ENCODE measurements around the gene TMEM269.

Gene TMEM269

DNA sequence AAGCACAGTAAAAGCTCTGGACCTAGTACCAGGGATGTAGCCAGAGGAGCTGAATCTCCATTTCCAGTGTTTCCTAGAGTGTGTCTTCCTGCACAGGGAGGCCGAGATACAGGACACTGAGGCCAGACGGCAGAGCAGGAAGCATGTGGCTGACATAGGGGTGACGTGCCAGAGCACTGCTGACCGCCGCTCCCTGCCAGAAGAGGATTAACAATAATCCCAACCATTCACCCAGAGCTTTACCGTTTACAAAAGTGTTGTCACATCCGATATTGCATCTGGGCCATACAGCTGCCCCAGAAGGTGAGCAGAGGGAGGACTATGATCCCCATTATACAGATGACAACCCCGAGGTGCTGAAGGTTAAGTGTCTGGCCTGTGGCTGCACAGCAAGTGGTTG lies 38.9 kb upstream of the TMEM269 start:
- TF ChIP-seq, protein P1, sequence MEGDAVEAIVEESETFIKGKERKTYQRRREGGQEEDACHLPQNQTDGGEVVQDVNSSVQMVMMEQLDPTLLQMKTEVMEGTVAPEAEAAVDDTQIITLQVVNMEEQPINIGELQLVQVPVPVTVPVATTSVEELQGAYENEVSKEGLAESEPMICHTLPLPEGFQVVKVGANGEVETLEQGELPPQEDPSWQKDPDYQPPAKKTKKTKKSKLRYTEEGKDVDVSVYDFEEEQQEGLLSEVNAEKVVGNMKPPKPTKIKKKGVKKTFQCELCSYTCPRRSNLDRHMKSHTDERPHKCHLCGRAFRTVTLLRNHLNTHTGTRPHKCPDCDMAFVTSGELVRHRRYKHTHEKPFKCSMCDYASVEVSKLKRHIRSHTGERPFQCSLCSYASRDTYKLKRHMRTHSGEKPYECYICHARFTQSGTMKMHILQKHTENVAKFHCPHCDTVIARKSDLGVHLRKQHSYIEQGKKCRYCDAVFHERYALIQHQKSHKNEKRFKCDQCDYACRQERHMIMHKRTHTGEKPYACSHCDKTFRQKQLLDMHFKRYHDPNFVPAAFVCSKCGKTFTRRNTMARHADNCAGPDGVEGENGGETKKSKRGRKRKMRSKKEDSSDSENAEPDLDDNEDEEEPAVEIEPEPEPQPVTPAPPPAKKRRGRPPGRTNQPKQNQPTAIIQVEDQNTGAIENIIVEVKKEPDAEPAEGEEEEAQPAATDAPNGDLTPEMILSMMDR (IDR thresholded peaks at IDR 0.05): no peak
- Mint-ChIP-seq H3K4me3 (no peak overlapping the region), H3K9me3 (peaks cover 10% of the 10 kb centered on the region), H3K27me3 (ENCODE audit: low read depth, poor library complexity) (no peaks in the 10 kb centered on the region), H3K4me1 (peaks cover 25% of the 10 kb centered on the region), H3K27ac (peak overlapping the region; percentile 70), H3K36me3 (ENCODE audit: low read depth) (peaks cover 35% of the 10 kb centered on the region)
- DNase-seq: no peak

DNA sequence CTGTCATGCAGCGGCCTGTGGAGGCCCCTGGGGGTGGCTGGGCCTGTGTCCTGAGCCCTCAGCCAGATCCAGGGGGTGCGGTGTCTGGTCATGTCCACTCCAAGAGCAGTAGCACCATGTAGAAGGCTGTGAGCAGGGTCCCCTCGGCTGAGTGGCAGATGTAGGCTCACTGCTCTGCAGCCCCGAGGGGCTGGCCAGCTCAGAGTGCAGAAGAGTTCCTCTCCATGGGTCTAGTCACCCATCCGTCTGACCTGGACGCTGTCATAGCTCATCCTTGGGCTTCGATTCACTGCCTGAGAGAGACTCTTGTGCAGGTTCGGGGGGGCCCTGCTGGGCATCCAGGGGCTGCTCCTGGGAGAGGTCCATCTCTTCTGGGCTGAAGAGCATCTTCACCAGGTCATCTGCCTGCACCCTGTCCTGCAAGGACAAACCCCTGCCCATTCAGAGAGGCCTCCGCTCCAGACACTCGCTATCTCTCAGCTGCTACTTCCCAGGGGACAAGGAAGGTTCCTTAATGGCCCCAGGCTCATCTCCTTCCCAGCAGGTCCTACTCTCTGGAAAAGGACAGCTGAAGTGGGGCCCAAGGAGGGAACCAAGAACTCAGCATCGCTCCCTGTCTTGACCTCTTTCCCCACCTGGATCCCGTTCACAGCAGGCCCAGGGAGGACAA lies 38.2 kb upstream of the TMEM269 start:
- Mint-ChIP-seq H3K4me3 (no peak overlapping the region), H3K27ac (peak overlapping the region; percentile 39), H3K4me1 (peaks cover 18% of the 10 kb centered on the region), H3K27me3 (ENCODE audit: low read depth, poor library complexity) (no peaks in the 10 kb centered on the region), H3K9me3 (peaks cover 12% of the 10 kb centered on the region), H3K36me3 (ENCODE audit: low read depth) (peaks cover 37% of the 10 kb centered on the region)
- DNase-seq: no peak
- TF ChIP-seq, protein P1 (IDR thresholded peaks at IDR 0.05): no peak

DNA sequence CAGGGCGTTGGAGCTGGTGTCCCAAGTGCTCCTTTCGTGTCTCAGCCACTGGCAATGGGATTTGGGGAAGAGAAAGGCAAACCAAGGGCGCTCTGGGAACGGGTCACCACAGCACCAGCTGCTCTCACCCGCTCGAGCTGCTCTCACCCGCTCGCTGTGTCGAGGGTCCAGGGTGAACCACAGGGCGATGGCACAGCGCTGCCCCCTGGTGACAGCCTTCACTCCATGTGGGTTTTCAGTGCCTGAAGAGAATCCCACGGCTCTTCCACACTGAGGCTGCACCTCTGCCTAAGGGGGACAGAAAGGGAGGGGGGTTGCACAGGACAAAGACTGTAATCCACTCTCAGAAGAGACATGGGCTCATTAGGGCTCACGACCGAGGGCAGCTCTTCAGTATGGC lies 37.7 kb upstream of the TMEM269 start:
- Mint-ChIP-seq H3K4me1 (peaks cover 12% of the 10 kb centered on the region), H3K4me3 (no peak overlapping the region), H3K27me3 (ENCODE audit: low read depth, poor library complexity) (no peaks in the 10 kb centered on the region), H3K9me3 (peaks cover 17% of the 10 kb centered on the region), H3K36me3 (ENCODE audit: low read depth) (peaks cover 43% of the 10 kb centered on the region), H3K27ac (peak overlapping the region; percentile 39)
- DNase-seq: peak; percentile 71
- TF ChIP-seq, protein P1 (IDR thresholded peaks at IDR 0.05): peak; percentile 62

DNA sequence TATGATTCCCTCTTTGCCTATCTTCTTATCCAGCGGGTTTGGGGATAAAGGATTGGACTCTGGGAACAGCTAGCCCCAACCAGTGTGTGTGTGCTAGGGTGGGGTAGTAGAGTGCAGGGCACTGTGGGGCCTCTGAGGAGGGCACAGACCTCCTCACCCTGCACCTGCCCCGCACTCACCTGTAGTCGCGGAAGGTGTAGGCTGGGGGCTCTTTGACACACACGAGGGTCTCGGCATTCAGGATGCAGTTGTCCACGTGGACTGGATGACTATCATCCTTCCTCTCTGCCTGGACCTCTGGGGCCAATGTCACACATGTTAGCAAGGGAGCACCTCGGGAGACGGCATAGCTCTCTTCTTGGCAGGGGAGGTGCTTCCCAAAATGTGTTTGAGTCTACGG lies 36.8 kb upstream of the TMEM269 start:
- no peak for DNase-seq
- Mint-ChIP-seq H3K4me1 (peaks cover 3% of the 10 kb centered on the region), H3K9me3 (peaks cover 24% of the 10 kb centered on the region), H3K27me3 (ENCODE audit: low read depth, poor library complexity) (no peaks in the 10 kb centered on the region), H3K36me3 (ENCODE audit: low read depth) (peaks cover 52% of the 10 kb centered on the region), H3K27ac (peak overlapping the region; percentile 40), H3K4me3 (no peak overlapping the region)
- TF ChIP-seq, protein P1 (IDR thresholded peaks at IDR 0.05): no peak

DNA sequence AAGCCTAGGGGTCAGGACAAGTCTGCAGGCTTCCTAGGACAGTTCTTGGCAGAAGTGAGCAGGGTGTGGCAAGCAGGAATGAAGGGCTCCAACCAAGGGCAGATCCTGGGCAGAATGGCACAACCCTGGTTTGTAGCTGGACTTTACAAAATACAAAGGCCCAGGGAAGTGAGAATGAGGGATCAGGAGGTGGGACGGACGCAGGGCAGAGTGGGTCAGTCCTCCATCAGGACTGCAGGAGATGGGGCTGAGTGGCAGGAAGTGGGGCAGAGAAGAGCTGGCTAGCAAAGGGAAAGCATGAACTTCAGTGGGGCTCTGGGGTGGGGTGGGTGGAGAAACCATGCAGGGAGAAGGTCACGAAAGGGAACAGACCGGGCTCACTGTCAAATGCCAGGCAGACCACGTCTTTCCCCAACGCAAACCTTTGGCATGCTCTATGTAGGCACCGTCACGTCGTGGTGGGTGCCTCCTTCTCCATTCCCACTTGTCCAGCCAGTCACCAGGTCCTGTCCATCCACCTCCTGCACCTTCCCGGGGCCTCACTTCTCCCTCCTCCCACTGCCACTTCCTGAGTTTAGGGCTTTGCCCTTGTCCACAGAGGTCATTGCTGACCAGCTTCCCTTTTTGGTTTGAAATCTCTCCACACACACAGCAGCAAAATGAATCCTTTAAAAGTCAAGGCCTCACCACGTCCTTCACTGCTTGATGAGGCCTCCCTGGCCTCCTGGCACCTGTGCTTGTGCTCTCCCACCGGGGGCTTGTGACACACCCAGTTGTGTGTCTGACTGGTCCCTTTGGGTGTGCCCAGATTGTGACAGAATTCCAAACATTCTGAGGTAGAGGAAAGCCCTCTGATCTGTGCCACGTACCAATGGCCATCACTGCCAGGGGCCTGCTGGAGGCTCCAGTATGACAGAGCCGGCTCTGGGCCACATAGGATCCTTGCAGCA lies 36.1 kb upstream of the TMEM269 start:
- H3K9me3 Mint-ChIP-seq: peaks cover 24% of the 10 kb centered on the region
- no peaks in the 10 kb centered on the region for H3K27me3 Mint-ChIP-seq (ENCODE audit: low read depth, poor library complexity)
- H3K36me3 Mint-ChIP-seq (ENCODE audit: low read depth): peaks cover 59% of the 10 kb centered on the region
- no peaks in the 10 kb centered on the region for H3K4me1 Mint-ChIP-seq
- no peak for DNase-seq
- no peak overlapping the region for H3K4me3 Mint-ChIP-seq
- H3K27ac Mint-ChIP-seq: peak overlapping the region; percentile 76
- TF ChIP-seq, protein P1 (IDR thresholded peaks at IDR 0.05): no peak

Measured in nephron progenitor cell (in vitro differentiated cells).